ENCODE data around the gene SERPINA3.

Gene SERPINA3

DNA sequence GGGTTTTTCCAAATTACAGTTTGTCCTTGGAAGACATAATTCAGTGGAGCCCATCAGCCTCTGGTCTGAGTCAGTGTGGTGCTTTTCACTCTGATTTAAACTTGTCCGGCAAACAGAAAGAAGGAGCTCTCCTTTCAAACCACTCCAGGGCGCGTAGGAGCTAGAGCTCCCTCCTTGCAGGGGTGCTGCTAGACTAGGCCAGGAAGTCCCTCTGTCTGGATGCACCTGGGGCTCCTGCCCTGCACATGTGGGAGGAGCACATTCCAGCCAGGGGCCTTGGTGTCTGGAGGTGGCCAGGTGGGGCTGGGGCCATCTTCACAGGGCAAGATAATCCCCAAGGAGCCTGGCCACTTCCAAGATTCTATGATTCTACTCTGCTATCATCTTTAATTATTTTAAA, 3.1 kb downstream of the SERPINA3 start:
- no peak for DNase-seq

- no peak for DNase-seq
Observed at GRCh38 chr14:94615823-94616570, 3.8 kb downstream of the SERPINA3 start.

GRCh38 chr14:94617366-94617941, 5.3 kb downstream of the SERPINA3 start:
- DNase-seq: no peak

GRCh38 chr14:94617988-94618822, 6.0 kb downstream of the SERPINA3 start:
- no peak for DNase-seq

- no peak for DNase-seq
Observed at GRCh38 chr14:94619297-94619696, 7.1 kb downstream of the SERPINA3 start.

GRCh38 chr14:94620597-94620996, 8.4 kb downstream of the SERPINA3 start:
- DNase-seq: no peak

DNA sequence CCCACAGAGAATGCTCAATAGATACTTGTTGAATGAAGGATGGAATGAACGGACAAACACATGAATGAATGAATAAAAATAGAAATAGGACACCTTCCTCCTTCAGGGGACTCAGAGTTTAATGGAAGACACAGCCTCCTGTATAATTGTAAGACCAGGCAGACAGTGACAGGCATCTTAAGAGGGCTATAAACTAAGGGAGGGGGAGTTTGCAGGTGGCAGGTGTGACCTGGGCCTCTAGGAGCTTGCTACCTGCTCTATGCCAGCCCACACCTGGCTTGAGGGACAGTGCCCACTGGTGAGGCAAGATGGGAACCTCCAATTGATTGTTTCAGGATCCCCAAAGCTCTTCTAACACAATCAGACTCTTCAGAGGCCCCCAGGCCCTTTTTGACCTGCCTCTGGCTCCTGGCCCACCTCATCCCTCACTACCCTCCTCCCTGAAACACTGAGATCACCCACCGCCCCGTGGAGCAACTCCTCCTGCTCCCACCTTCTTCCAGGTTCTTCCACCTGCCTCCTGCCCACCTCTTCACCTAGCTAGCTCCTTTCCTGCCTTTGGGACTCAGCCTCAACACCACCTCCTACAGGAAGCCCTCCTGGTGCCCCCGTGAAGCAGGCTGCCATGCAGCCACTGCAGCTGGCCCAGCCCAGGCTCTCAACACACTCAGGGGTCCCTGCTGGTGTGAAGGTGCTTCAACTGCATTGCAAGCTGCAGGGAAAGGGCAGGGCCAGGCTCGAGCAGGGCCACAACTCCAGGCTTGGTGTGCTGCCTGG, 9.4 kb downstream of the SERPINA3 start:
- no peak for DNase-seq

DNA sequence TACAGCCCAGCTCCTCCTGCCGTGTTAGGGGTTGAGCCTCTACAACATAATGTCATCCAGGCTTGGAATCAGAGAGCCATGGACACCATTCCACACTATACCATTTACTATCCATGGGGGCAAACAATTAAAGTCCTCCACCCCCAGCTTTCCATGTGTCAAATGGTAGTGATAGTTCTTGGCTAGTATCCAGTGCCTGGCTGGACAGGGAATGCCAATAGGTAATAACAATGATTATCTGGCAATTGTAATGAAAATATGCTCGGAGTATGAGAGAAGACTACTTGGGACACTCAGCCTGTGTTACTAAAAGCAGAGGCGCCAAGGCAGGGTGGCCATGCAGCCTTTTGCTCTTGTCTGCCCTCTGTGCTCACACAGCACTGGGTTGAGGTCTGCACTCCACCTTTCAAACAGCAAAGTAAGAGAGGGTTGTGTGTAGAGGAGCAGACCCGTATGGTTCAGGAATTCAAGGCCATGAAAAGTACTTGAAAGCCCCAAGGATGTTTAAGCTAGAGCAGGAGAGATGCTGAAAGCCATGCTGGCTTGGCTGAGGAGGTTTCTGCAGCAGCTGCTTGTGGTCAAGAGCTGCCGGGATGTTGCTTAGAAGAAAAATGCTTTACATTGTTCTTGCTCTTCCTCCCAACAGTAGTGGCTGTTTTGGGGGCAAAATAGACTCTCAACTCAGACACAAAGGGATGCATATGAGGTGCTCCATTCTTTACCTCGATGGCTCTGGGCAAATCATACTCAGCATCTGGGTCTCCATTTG, 10.6 kb downstream of the SERPINA3 start:
- no peak for DNase-seq

- no peak for DNase-seq
Observed at GRCh38 chr14:94623422-94623809, 11.2 kb downstream of the SERPINA3 start.

- no peak for DNase-seq
Observed at GRCh38 chr14:94623856-94624499, 11.8 kb downstream of the SERPINA3 start.

DNA sequence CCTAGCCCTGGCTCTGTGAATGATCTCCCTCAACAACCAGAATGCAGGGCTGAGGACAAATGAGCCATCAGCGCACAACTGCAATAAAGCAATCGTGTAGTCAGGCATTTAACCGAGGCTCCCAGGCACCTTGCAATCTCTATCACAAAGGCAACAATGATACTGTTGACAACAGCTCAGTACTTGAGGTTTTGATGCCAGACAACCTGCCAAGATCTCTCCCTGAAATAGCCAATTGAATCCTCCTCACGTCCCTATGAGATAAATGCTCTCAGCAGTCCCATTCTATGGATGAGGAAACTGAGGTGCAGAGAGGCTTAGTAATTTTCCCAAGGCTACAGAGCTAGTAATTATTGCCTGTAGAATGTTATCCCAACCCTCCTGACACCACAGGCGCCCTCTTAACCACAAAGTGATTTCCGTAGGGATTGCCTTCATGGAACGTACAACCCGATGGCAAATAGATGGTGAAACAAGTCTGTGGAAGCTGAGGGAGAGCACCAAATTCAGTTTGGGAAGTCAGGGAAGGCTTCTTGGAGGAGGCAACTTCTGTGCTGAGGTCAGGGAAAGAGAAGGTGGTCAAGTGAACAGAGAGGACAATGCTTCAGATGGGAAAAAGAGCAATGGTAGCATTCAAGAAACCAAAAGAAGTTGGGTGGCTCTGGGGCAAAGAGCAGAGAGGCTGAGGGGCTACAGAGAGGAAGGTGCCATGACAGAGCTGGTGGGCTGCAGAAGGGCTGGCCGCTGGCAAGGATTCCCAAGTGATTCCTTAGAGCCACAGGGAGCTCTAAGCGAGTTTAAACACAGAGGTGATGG, 12.6 kb downstream of the SERPINA3 start:
- DNase-seq: no peak

DNA sequence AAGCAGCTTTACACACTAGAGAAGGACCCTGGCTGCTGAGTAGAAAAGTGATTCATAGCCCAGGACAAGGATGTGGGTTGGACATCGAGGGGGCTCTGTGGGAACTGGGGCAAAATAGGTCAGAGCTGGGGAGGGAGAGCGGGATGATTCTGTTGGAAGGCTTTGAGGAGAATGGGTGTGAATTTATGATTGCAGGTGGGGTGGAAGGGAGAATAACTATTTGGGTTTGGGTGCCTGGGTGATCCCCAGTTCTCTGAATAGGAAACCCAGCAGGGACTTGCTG, 13.1 kb downstream of the SERPINA3 start:
- DNase-seq: no peak

GRCh38 chr14:94628578-94628977, 16.4 kb downstream of the SERPINA3 start:
- no peak for DNase-seq

GRCh38 chr14:94630396-94630795, 18.2 kb downstream of the SERPINA3 start:
- no peak for DNase-seq

DNA sequence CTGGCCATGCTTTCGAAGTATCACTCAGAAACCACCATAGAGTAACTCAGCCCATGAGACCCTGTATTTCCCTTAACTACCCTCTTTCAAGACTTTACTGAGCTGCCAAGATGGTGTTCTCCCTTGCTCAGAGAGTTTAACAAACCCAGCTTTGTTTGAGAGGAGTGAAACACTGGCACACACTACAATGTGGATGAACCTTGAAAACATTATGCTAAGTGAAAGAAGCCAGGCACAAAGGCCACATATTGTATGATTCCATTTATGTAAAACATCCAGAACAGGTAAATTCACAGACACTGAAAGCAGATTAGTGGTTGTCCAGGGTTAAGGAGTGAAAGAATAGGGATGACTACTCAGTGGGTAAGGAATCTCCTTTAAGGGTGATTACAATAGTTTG, 18.9 kb downstream of the SERPINA3 start:
- no peak for DNase-seq

GRCh38 chr14:94631536-94632304, 19.5 kb downstream of the SERPINA3 start:
- no peak for DNase-seq

DNA sequence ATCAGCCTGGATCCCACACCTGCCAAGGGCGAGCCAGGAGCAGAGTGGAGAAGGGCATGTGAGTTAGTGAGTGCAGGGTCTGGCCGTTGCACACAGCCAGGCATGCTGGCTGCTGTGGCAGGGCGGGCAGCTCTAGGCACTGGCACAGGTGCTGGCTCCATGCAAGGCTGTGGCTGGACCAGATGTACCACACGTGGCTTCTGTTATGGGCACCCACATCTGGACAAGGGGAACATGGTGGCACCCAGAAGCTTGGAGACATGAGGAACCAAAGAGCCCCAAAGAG, 20.1 kb downstream of the SERPINA3 start:
- DNase-seq: no peak

GRCh38 chr14:94633121-94633520, 20.9 kb downstream of the SERPINA3 start:
- DNase-seq: no peak

DNA sequence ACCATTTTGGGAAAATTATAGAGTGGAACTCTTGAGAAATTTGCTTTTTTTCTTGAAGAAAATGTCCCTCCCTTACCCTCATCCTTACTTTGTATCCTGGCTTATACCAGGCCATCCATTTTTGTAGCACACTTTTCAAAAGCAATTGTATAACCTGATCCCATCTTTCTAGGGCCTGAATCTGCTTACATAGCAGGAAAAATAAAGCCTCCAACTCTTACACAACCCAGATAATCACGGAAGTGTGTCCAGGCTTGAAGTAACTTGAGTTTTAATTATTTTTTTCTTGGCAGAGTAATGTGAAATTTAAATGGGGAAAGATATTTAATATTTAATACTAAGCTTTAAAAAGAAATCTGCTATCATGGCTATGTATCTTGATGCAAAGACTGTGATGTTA, 23.0 kb downstream of the SERPINA3 start:
- no peak for DNase-seq

DNA sequence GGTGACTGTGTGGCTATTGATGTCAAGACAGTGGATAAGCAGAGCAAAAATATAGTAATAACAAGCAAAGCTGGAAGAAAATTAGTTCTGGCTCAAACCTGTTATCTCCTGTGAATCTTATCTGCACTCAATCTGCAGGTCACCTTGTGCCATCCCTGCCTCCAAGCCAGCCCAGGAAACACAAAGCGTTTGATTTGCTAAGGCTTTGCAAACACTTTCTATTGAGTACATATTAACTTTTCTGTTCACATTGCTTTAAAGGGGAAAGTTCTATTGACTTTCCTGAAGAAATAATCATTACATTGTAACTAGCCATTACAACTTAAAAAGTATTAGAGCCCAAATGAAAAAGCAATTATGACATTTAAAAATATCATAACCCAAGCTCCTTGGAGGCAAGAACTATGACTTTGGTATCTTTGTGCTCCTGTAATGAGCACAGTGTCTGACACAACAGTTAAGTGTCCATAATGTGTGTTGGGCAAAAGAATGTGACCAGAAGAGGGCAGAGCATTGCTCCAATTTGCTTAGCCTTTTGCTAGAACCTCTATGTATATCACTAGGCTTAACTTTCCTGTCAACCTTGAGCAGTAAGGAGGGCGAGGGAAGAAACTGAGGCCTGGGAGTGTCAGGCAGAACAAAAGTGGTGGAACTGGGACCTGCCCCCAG, 24.7 kb downstream of the SERPINA3 start:
- DNase-seq: no peak
